PC-9 (cell line): Measurements from ENCODE around the gene EGFR.

ENCODE experiments used
- EZH2 ChIP-seq: fragments of 200-600 bp; sonication (generic); IDR thresholded peaks from 2 replicates; pipeline ENCODE4 v1.8.0; 2017; ENCODE audit warnings: antibody characterized with exemption, low read depth
- TF ChIP-seq, protein P1 (sequence below): fragments of 200-600 bp; sonication (generic); conservative IDR thresholded peaks from 2 replicates; pipeline ENCODE4 v1.6.1; 2017; ENCODE audit warnings: mixed run types, antibody characterized with exemption, mild to moderate bottlenecking, moderate library complexity

DNA sequence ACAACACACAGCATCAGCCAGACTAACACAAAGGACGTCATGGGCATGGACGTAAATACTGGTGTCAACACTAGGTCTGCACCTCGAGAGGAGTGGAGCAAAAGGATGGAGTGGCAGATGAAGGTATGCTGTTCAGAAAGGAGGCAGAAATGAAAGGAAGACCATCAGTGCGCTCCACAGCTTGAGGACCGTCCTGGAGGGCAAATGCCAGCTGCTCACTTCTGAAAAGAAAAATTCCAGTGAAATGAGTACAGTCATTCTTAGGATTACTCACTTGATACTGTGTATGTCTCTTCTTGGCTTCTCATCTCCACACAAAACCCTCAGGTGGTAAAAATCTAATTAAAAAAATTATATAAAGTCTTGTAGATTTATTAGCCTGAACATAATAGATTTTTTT is 44.8 kb downstream of the EGFR start:
- TF ChIP-seq, protein P1, sequence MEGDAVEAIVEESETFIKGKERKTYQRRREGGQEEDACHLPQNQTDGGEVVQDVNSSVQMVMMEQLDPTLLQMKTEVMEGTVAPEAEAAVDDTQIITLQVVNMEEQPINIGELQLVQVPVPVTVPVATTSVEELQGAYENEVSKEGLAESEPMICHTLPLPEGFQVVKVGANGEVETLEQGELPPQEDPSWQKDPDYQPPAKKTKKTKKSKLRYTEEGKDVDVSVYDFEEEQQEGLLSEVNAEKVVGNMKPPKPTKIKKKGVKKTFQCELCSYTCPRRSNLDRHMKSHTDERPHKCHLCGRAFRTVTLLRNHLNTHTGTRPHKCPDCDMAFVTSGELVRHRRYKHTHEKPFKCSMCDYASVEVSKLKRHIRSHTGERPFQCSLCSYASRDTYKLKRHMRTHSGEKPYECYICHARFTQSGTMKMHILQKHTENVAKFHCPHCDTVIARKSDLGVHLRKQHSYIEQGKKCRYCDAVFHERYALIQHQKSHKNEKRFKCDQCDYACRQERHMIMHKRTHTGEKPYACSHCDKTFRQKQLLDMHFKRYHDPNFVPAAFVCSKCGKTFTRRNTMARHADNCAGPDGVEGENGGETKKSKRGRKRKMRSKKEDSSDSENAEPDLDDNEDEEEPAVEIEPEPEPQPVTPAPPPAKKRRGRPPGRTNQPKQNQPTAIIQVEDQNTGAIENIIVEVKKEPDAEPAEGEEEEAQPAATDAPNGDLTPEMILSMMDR: no peak
- TF ChIP-seq EZH2: no peak
